ENCODE results near the gene RPL13. TPM values are rescaled to one million over a fixed set of nuclear protein-coding genes. Genes with fewer than 3 reads are reported as not detected.

RPL13 gene
- total and polyA plus RNA-seq, 2 of the 8 experiments (the other 6 are each of a cell fraction or from before 2014, with no cell fraction given) = 2,162 to 7,384 TPM

- Histone ChIP-seq H2AK5ac (ENCODE audit: low read depth, low read length) (no peak overlapping the region), H3K4me2 (ENCODE audit: insufficient read depth in 1 of 2, low read depth in 2 of 2, low read length in 2 of 2) (no peak overlapping the region), H3K9ac (replicated peaks in 1 of 4; ENCODE audit: extremely low read depth in 1 of 4, low read depth in 3 of 4, low read length in 3 of 4) (no peak overlapping the region), H3K18ac (ENCODE audit: extremely low read depth, low read length) (no peak overlapping the region), H3K36me3 (ENCODE audit: control insufficient read depth in 2 of 4, insufficient read depth in 4 of 4, low read length in 3 of 4) (no peaks in the 10 kb centered on the region), H3K79me2 (ENCODE audit: control insufficient read depth in 1 of 2, insufficient read depth in 2 of 2, low read length in 2 of 2) (no peaks in the 10 kb centered on the region), H3K23me2 (ENCODE audit: low read depth, low read length) (peaks cover 11% of the 10 kb centered on the region), H3K23ac (ENCODE audit: insufficient read length) (no peak overlapping the region), H2AFZ (ENCODE audit: low read length) (no peak overlapping the region), H4K5ac (ENCODE audit: insufficient read length, low read depth, low read length) (no peak overlapping the region), H3K4me1 (replicated peaks in 1 of 4; ENCODE audit: control insufficient read depth in 3 of 4, insufficient read depth in 4 of 4, low read length in 3 of 4) (peaks cover 0 to 18% (median 8%) of the 10 kb centered on the region in 4 experiments; a peak in 5 of 7 replicates), H2BK20ac (ENCODE audit: low read length) (no peak overlapping the region), H3K56ac (replicated peaks; ENCODE audit: insufficient read length, low read depth, low read length) (no peak overlapping the region), H3K9me3 (ENCODE audit: insufficient read depth in 2 of 2, low read depth in 1 of 2, low read length in 1 of 2) (no peaks in the 10 kb centered on the region), H3K27ac (ENCODE audit: low read depth, low read length) (no peak overlapping the region), H2BK15ac (ENCODE audit: low read length) (no peak overlapping the region), H3K4me3 (ENCODE audit: extremely low read depth in 1 of 4, insufficient read depth in 2 of 4, low read depth in 3 of 4, low read length in 4 of 4) (no peak overlapping the region), H4K8ac (ENCODE audit: extremely low read depth, insufficient read depth, low read length) (no peak overlapping the region; the same call in 1 of the 2 replicates), H4K20me1 (replicated peaks in 1 of 2; ENCODE audit: control insufficient read depth in 1 of 2, insufficient read depth in 2 of 2, low read length in 2 of 2) (peaks cover 2 to 9% of the 10 kb centered on the region in 2 experiments), H3K27me3 (replicated peaks in 1 of 4; ENCODE audit: control insufficient read depth in 3 of 4, extremely low read depth in 1 of 4, insufficient read depth in 3 of 4, low read length in 3 of 4) (peaks cover 0 to 11% (median 4%) of the 10 kb centered on the region in 4 experiments; a peak in 2 of 7 replicates), H4K91ac (replicated peaks; ENCODE audit: insufficient read length, low read length) (no peak overlapping the region), H3K4ac (replicated peaks; ENCODE audit: insufficient read length, low read depth, low read length) (no peak overlapping the region), H3K79me1 (ENCODE audit: low read depth, low read length) (no peaks in the 10 kb centered on the region), H2BK5ac (ENCODE audit: low read depth, low read length) (no peak overlapping the region), H3K14ac (ENCODE audit: insufficient read length) (no peak overlapping the region), H2BK120ac (replicated peaks; ENCODE audit: low read depth, low read length) (no peak overlapping the region), H2BK12ac (ENCODE audit: low read depth, low read length) (no peak overlapping the region)
- POLR2A ChIA-PET (ENCODE audit: partially characterized antibody) = interaction anchor here (0.6 to 1.6 kb wide), 4 partner anchors 8 to 393 kb away, joined by 4 to 9 read pairs (median 4); no protein-coding TSS in a partner anchor
- no peak for FAIRE-seq
- TF ChIP-seq TCF12 (IDR thresholded peaks at IDR 0.05; ENCODE audit: low read depth, low read length) (no peak), POLR2A (IDR thresholded peaks at IDR 0.05; ENCODE audit: control extremely low read depth in 1 of 2, low read depth in 2 of 2, low read length in 2 of 2) (no peak), HDAC2 (IDR thresholded peaks at IDR 0.05; ENCODE audit: borderline replicate concordance in 1 of 2, low read depth in 2 of 2, low read length in 2 of 2) (no peak), SP2 (IDR thresholded peaks at IDR 0.05; ENCODE audit: low read length) (no peak), SRF (IDR thresholded peaks at IDR 0.05; ENCODE audit: low read depth, low read length) (no peak), KDM4A (IDR thresholded peaks at IDR 0.05; ENCODE audit: low read depth, low read length, severe bottlenecking) (no peak), BCL11A (IDR thresholded peaks at IDR 0.05; ENCODE audit: low read depth in 2 of 2, low read length in 2 of 2) (no peak), JUN (IDR thresholded peaks at IDR 0.05; ENCODE audit: low read depth, low read length) (no peak), SIX5 (IDR thresholded peaks at IDR 0.05; ENCODE audit: low read depth, low read length) (no peak)
- WGBS, 2 experiments (ENCODE audit: extremely low coverage in 1 of 2, insufficient coverage in 1 of 2, insufficient read length in 1 of 2, insufficient replicate concordance in 2 of 2, low coverage in 1 of 2, low lambda C conversion rate in 2 of 2, missing lambda C conversion rate in 1 of 2) = 88% methylated on average over 23 of the region's 23 CpGs; no CpG with 5 or more reads in 1 of the 2 experiments
- no peak for DNase-seq (ENCODE audit: low read depth in 1 of 2, low spot score in 2 of 2)
- CTCF ChIA-PET (ENCODE audit: partially characterized antibody) = interaction anchor here (0.8 kb wide), 1 partner anchor 98 kb away, joined by 3 read pairs; no protein-coding TSS in a partner anchor
These were observed 9.2 kb downstream of the RPL13 start for GRCh38 chr16:89569506-89570341.

Data from H1 (cell line).